ENCODE measurements around the gene SGCA.

Gene SGCA

GRCh38 chr17:50194934-50195865 lies 29.4 kb downstream of the SGCA start:
- DNase-seq (ENCODE audit: low spot score), result no peak

DNA sequence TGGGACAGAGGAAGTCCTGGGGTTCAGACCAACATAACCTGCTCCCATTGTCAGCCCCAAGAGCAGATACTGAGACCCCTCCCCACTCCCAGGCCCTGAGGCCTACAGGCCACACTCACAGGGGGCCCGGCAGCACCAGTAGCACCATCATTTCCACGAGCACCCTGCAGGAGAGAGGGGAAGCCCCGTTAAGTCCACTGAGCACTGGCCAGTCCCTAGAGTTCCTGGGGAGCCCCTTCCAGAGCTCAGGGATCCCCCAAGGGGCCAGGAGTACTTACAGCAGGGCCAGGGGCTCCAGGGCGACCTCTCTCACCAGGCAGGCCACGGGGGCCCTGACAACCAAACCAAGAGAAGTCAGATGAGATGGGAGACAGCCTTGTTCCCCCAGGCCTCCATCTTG lies 30.2 kb downstream of the SGCA start:
- no peak for DNase-seq (ENCODE audit: low spot score)

DNA sequence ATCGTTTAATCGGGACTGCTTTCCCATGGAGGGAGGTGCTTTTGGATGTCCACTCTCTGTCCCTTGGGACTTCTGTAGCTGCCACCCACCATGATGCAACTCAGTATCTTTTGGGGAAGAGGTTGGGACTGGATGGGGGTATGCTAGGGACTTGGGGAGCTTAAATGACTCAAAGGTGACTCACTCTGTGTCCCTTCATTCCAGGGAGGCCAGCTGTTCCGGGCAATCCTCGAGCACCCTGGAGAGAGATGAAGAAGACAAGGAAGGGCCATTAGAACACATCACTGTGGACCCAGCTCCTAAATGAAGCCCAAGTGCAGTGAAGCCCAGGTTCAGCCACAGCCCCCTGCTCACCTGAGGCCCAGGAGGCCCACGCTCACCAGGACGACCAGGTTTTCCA lies 31.0 kb downstream of the SGCA start:
- no peak for DNase-seq (ENCODE audit: low spot score)

GRCh38 chr17:50198026-50198669 lies 32.3 kb downstream of the SGCA start:
- peak; percentile 64 for DNase-seq (ENCODE audit: low spot score)

DNA sequence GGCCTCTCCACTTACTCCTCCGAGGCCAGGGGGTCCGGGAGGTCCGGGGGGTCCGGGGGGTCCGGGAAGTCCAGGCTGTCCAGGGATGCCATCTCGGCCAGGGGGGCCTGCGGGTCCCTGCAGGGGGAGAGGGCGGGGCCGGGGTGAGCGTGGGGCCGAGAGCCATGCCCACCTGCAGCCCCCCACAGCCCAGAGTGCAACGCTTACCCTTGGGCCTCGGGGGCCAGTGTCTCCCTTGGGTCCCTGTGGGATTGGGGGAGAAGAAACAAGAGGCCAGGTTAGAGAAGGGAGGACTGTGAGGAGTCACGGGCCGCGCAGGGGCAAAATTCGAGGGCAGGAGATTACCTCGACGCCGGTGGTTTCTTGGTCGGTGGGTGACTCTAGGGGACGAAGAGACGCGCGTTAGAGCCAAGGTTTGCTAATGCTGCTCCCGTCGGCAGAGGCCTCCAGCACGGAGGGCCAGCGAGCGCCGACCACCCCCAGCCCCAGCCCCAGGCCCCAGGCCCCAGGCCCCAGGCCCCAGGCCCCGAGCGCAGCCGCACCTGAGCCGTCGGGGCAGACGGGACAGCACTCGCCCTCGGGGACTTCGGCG lies 33.5 kb downstream of the SGCA start:
- no peak for DNase-seq (ENCODE audit: low spot score)

DNA sequence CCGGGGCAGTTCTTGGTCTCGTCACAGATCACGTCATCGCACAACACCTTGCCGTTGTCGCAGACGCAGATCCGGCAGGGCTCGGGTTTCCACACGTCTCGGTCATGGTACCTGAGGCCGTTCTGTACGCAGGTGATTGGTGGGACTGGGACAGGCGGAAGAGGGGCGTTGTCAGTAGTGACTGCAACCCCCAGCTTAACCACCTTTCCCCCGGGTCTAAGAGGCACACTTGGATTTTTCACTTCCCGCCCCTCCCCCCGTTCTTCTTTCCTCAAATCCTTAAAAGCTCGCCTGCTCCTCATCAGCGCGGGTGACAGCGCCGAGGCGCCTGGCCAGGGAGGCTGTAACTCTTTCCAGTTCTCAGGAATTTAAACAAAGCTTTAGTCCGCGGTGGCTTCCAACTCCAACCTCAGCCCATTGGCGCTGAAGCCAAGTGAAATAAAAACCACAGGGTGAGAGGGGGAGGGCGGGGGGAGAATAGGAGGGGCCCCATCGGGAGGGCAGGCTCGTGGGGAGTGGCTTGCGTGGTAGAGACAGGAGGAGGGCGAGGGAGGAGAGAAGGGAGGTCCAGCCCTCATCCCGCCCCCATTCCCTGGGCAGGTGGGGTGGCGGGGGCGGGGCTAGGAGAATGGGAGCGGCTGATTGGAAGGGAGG lies 34.1 kb downstream of the SGCA start:
- peak; percentile 24 for DNase-seq (ENCODE audit: low spot score)

- DNase-seq (ENCODE audit: low spot score), result peak; percentile 66
Measured at GRCh38 chr17:50200457-50201275, 34.9 kb downstream of the SGCA start.

DNA sequence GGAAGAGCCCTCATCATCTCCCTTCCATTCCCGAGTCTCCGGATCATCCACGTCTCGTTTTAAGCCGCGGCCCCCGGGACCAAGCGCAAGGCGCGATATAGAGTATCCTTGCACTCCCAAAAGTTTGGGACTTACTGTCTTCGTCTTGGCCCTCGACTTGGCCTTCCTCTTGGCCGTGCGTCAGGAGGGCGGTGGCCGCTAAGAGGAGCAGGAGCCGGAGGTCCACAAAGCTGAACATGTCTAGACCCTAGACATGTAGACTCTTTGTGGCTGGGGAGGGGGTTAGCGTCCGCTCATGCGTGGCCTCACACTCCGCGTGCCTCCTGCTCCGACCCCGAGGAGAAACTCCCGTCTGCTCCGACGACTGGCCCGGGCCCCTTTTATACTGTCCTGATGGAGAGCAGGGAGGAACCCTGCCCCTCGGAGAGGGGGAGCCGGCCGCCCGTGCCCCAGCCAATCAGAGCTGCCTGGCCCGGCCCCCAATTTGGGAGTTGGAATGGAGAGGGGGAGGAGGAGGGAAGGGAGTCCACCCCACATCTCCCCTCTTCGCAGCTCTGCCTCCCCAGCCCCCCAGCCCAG lies 35.6 kb downstream of the SGCA start, which contains the start of gene COL1A1:
Gene COL1A1 (minus strand): TSS at position 356 of the 579 bp plus-strand sequence. CDS start 118 bp downstream, at position 238.
- DNase-seq (ENCODE audit: low spot score), result no peak

DNA sequence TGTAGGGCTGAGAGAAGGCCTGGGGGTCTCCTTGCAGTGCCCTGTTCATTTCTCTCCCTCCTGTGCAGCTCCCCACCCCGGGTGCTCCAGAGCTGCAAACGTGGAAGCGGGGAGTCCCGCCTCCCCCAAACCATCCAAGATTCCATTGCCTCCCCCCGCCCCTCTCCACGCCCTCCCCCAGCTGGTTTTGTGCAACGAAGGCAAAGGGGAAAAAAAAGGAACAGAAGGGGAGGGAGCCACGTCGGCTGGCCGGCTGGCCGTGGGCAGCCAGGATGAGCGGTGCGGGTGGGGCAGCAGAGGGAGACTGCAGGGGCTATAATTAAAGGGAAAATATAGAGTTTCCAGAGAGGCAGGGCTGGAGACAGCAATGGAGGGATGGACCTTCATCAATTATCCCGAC lies 37.3 kb downstream of the SGCA start:
- no peak for DNase-seq (ENCODE audit: low spot score)

GRCh38 chr17:50203604-50204345 lies 38.0 kb downstream of the SGCA start:
- no peak for DNase-seq (ENCODE audit: low spot score)

- no peak for DNase-seq (ENCODE audit: low spot score)
Measured at GRCh38 chr17:50204431-50204830, 38.6 kb downstream of the SGCA start.

- DNase-seq (ENCODE audit: low spot score), result no peak
Measured at GRCh38 chr17:50205111-50205962, 39.5 kb downstream of the SGCA start.

- DNase-seq (ENCODE audit: low spot score), result no peak
Measured at GRCh38 chr17:50205963-50206505, 40.2 kb downstream of the SGCA start.

DNA sequence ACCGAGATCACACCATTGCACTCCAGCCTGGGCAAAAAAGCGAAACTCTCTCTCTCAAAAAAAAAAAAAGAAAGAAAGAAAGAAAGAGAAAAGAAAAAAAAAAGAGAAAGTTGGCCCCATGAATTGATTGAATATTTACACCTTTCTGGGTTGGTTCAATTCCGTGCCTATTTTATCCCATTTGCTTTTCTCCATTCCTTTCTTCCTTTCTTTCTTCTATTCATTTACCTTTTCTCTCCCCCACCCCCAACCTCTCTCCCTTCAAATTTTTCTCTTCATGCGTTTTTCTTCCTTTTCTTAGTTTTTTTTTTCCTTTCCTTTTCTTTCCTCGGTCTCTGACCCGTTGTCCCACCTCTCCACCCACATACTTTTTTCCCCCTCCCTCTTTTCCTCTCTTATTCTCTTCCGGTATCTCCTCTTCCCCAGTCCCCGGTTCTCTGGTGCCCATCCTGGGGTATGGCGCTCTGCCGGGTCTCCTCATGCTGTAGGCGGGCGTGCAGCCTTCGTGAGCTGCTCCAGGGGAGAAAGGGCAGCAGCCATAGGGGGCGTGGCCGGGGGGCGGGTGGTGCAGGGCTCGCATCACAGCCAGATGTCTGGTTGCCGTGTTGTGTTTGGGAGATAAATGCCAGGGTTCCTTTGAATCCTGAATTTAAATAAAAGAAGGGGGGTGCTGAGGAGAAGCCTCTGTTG lies 40.9 kb downstream of the SGCA start:
- no peak for DNase-seq (ENCODE audit: low spot score)

GRCh38 chr17:50207315-50207714 lies 41.5 kb downstream of the SGCA start:
- DNase-seq (ENCODE audit: low spot score), result no peak

GRCh38 chr17:50207792-50208567 lies 42.2 kb downstream of the SGCA start:
- no peak for DNase-seq (ENCODE audit: low spot score)

DNA sequence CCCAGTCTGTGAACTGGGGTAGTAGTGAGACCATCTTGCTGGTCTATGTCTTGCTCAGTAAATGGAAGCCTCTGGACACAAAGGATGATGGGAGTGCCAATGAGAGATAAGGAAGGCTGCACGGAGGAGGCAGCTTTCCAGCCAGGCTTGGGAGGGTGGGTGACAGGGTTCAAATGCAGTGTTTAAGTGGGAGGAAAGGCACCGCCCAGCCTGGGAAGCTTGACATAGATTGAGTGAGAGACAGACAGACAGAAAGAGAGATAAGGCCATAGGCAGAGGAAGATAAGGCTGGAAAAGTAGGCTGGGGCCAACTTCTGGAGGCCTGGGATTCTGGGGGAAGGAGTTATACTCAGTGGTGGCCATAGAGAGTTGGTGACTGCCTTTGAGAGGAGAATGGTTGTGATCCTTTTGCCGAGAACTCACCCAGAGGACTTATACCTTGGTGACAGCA lies 42.8 kb downstream of the SGCA start:
- no peak for DNase-seq (ENCODE audit: low spot score)

DNA sequence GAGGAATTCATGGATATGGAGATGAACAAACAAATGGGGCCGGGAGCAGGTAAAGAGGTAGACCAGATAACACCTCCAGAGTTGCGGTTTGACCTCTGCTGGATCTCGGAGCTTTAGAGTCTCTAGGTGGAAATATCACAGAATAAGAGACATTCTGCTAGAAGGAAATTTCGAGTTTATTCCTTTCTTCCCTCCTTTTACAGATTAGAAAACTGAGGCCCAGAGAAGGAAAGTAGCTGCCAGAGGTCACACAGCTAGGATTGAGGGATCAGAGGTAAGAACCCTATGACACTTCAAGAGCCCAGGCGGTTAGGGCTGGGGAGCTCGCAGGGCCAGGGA lies 43.3 kb downstream of the SGCA start:
- DNase-seq (ENCODE audit: low spot score), result no peak

All from pons (tissue), 1 donor.